WTC11 (cell line): Measurements from ENCODE around the gene FCRLB. TPM values are rescaled to one million over a fixed set of nuclear protein-coding genes. Genes with fewer than 3 reads are reported as not detected.

Source experiments
- ATAC-seq: fragments of 200-7000 bp; cut with Tn5 transposase; 2 replicates; pipeline ENCODE4 v1.10.0; 2021; ENCODE audit warnings: mild to moderate bottlenecking, moderate library complexity
- CTCF ChIA-PET: fragments of 300-600 bp; sonication (Branson Sonifier 250); formaldehyde crosslinking; loops from one replicate; lab custom pipeline; 2021; ENCODE audit warnings: antibody characterized with exemption; lab: Charles Lee
- POLR2A ChIA-PET: fragments of 350-600 bp; sonication (Branson Sonifier 250); formaldehyde crosslinking; loops from one replicate; lab custom pipeline; 2021; ENCODE audit warnings: antibody characterized with exemption; lab: Charles Lee
- DNase-seq: peaks from one replicate; pipeline ENCODE4 v3.0.0; 2021; ENCODE audit warnings: low spot score
- H3K27ac Mint-ChIP-seq: 2 replicates; pipeline ENCODE4 v1.8.0; 2021; ENCODE audit warnings: mixed read lengths
- H3K27me3 Mint-ChIP-seq: 2 replicates; pipeline ENCODE4 v1.8.0; 2021; ENCODE audit warnings: low read depth, mild to moderate bottlenecking, moderate library complexity, mixed read lengths
- H3K36me3 Mint-ChIP-seq: 2 replicates; pipeline ENCODE4 v1.8.0; 2021; ENCODE audit warnings: mixed read lengths
- H3K4me1 Mint-ChIP-seq: 2 replicates; pipeline ENCODE4 v1.8.0; 2022; ENCODE audit warnings: mixed read lengths
- H3K4me3 Mint-ChIP-seq: 2 replicates; pipeline ENCODE4 v1.8.0; 2021; ENCODE audit warnings: mild to moderate bottlenecking, moderate library complexity, mixed read lengths
- H3K9me3 Mint-ChIP-seq: 2 replicates; pipeline ENCODE4 v1.8.0; 2021; ENCODE audit warnings: mixed read lengths
- ATF1 ChIP-seq: sonication (generic); formaldehyde crosslinking; IDR thresholded peaks from 2 replicates; pipeline ENCODE4 v1.8.1; 2023; ENCODE audit warnings: mild to moderate bottlenecking, moderate library complexity, missing genetic modification reagents
- CREM ChIP-seq: sonication (generic); formaldehyde crosslinking; IDR thresholded peaks from 2 replicates; pipeline ENCODE4 v1.8.1; 2022; ENCODE audit warnings: mild to moderate bottlenecking, missing genetic modification reagents, moderate library complexity
- ELF4 ChIP-seq: sonication (generic); formaldehyde crosslinking; IDR thresholded peaks from 2 replicates; pipeline ENCODE4 v1.8.1; 2022; ENCODE audit warnings: low read depth, mild to moderate bottlenecking, moderate library complexity, missing genetic modification reagents
- EMX1 ChIP-seq: fragments of 250-450 bp; sonication (Bioruptor Pico); IDR thresholded peaks from 2 replicates; pipeline ENCODE4 v1.8.0; 2021; ENCODE audit warnings: mild to moderate bottlenecking
- ETV6 ChIP-seq: sonication (generic); formaldehyde crosslinking; IDR thresholded peaks from 2 replicates; pipeline ENCODE4 v1.8.1; 2022; ENCODE audit warnings: mild to moderate bottlenecking, missing genetic modification reagents
- FOXK1 ChIP-seq: sonication (generic); formaldehyde crosslinking; IDR thresholded peaks from 2 replicates; pipeline ENCODE4 v1.8.0; 2022; ENCODE audit warnings: mild to moderate bottlenecking, moderate library complexity, missing genetic modification reagents
- JAZF1 ChIP-seq: fragments of 250-450 bp; sonication (Bioruptor Pico); IDR thresholded peaks from 2 replicates; pipeline ENCODE4 v1.9.0; 2021; ENCODE audit warnings: moderate library complexity, mild to moderate bottlenecking, inconsistent platforms
- JUN ChIP-seq: sonication (generic); formaldehyde crosslinking; IDR thresholded peaks from 2 replicates; pipeline ENCODE4 v1.8.0; 2023; ENCODE audit warnings: mild to moderate bottlenecking, missing genetic modification reagents
- PRRX2 ChIP-seq: fragments of 250-450 bp; sonication (Bioruptor Pico); IDR thresholded peaks from 2 replicates; pipeline ENCODE4 v1.8.0; 2021; ENCODE audit warnings: mild to moderate bottlenecking
- TCF7 ChIP-seq: sonication (generic); formaldehyde crosslinking; IDR thresholded peaks from 2 replicates; pipeline ENCODE4 v1.8.0; 2022; ENCODE audit warnings: mild to moderate bottlenecking, low read depth, missing genetic modification reagents, moderate library complexity
- ZBTB21 ChIP-seq: sonication (generic); formaldehyde crosslinking; IDR thresholded peaks from 2 replicates; pipeline ENCODE4 v1.8.1; 2023; ENCODE audit warnings: mild to moderate bottlenecking, missing genetic modification reagents, borderline replicate concordance
- ZNF219 ChIP-seq: sonication (generic); formaldehyde crosslinking; IDR thresholded peaks from 2 replicates; pipeline ENCODE4 v1.8.0; 2023; ENCODE audit warnings: missing genetic modification reagents, mild to moderate bottlenecking, borderline replicate concordance
- ZNF232 ChIP-seq: sonication (generic); formaldehyde crosslinking; IDR thresholded peaks from 2 replicates; pipeline ENCODE4 v1.8.0; 2022; ENCODE audit warnings: mild to moderate bottlenecking, missing genetic modification reagents
- ZNF416 ChIP-seq: fragments of 250-450 bp; sonication (Bioruptor Pico); IDR thresholded peaks from 2 replicates; pipeline ENCODE4 v1.9.0; 2021; ENCODE audit warnings: mild to moderate bottlenecking, inconsistent platforms
- ZNF671 ChIP-seq: fragments of 250-450 bp; sonication (Bioruptor Pico); IDR thresholded peaks from 2 replicates; pipeline ENCODE4 v1.8.0; 2021; ENCODE audit warnings: mild to moderate bottlenecking
- total RNA-seq: library from RNA; stranded (reverse); gene quantifications from 3 replicates; pipeline ENCODE4 v1.2.3, GENCODE V29; 2021
- TF ChIP-seq, protein P1 (sequence below): sonication (generic); formaldehyde crosslinking; IDR thresholded peaks from 2 replicates; pipeline ENCODE4 v1.8.1; 2023; ENCODE audit warnings: mild to moderate bottlenecking, missing genetic modification reagents
- TF ChIP-seq, protein P2 (sequence below): fragments of 250-450 bp; sonication (Bioruptor Pico); IDR thresholded peaks from 2 replicates; pipeline ENCODE4 v1.9.0; 2021; ENCODE audit warnings: mild to moderate bottlenecking
- TF ChIP-seq, protein P3 (sequence below): sonication (generic); formaldehyde crosslinking; IDR thresholded peaks from 2 replicates; pipeline ENCODE4 v1.8.1; 2022; ENCODE audit warnings: low read depth, mild to moderate bottlenecking, moderate library complexity, missing genetic modification reagents, borderline replicate concordance
- TF ChIP-seq, protein P4 (sequence below): sonication (generic); formaldehyde crosslinking; IDR thresholded peaks from 2 replicates; pipeline ENCODE4 v1.8.0; 2022; ENCODE audit warnings: mild to moderate bottlenecking, missing genetic modification reagents
- TF ChIP-seq, protein P5 (sequence below): sonication (generic); formaldehyde crosslinking; IDR thresholded peaks from 2 replicates; pipeline ENCODE4 v1.8.1; 2023; ENCODE audit warnings: mild to moderate bottlenecking, missing genetic modification reagents, moderate library complexity
- TF ChIP-seq, protein P6 (sequence below): sonication (generic); formaldehyde crosslinking; IDR thresholded peaks from 2 replicates; pipeline ENCODE4 v1.8.1; 2023; ENCODE audit warnings: mild to moderate bottlenecking, moderate library complexity, missing genetic modification reagents
- TF ChIP-seq, protein P7 (sequence below): sonication (generic); formaldehyde crosslinking; IDR thresholded peaks from 2 replicates; pipeline ENCODE4 v1.8.0; 2022; ENCODE audit warnings: mild to moderate bottlenecking, missing genetic modification reagents
- TF ChIP-seq, protein P8 (sequence below): fragments of 250-450 bp; sonication (Bioruptor Pico); conservative IDR thresholded peaks from 2 replicates; pipeline ENCODE4 v1.9.0; 2021; ENCODE audit warnings: mild to moderate bottlenecking

The FCRLB gene
- total RNA-seq, 1 experiment from 2014 or later: 0.37 TPM

DNA sequence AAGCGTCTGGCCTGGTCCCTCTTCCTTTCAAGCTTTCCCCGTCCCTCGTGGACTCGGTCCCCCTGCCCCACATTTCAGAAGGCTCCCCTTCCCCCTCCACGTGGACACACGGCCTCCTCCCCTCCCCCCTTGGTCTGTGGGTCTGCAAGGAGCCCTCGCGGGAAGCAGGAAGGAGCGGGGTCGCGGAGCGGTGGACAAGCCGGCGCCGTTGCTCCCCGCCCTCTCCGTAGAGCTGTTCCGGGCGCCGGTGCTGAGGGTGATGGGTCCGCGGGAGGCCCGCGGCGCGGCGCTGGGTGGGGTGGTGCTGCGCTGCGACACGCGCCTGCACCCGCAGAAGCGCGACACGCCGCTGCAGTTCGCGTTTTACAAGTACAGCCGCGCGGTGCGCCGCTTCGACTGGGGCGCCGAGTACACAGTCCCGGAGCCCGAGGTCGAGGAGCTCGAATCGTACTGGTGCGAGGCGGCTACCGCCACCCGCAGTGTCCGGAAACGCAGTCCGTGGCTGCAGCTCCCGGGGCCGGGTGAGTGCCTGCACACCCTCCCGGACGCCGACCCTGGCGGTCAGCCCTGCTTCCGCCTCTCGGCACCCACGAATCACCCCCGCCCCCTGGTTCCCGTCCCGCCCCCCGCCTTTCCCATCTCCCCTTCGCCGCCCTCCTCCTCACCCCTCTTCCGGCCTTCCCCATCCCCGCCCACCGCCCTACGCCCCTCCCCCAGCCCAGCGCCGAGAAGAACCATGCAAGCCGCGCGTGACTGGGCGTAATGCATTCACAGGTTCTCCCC is 5.3 kb downstream of the FCRLB start:
- Mint-ChIP-seq H3K9me3 (no peaks in the 10 kb centered on the region), H3K27ac (no peak overlapping the region)
- TF ChIP-seq, protein P1, sequence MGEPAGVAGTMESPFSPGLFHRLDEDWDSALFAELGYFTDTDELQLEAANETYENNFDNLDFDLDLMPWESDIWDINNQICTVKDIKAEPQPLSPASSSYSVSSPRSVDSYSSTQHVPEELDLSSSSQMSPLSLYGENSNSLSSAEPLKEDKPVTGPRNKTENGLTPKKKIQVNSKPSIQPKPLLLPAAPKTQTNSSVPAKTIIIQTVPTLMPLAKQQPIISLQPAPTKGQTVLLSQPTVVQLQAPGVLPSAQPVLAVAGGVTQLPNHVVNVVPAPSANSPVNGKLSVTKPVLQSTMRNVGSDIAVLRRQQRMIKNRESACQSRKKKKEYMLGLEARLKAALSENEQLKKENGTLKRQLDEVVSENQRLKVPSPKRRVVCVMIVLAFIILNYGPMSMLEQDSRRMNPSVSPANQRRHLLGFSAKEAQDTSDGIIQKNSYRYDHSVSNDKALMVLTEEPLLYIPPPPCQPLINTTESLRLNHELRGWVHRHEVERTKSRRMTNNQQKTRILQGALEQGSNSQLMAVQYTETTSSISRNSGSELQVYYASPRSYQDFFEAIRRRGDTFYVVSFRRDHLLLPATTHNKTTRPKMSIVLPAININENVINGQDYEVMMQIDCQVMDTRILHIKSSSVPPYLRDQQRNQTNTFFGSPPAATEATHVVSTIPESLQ (CRISPR knock-in tag): no peak
- TF ChIP-seq ZBTB21 (CRISPR knock-in tag) (no peak), ATF1 (CRISPR knock-in tag) (peak; percentile 8; the same call in 1 of the 2 replicates), EMX1 (CRISPR knock-in tag) (no peak), JAZF1 (CRISPR knock-in tag) (no peak), ELF4 (no peak), ZNF219 (CRISPR knock-in tag) (0 out of 2 replicates have a peak, but pooled peaks have one; percentile 74), TCF7 (CRISPR knock-in tag) (0 out of 2 replicates have a peak, but pooled peaks have one; percentile 2), FOXK1 (CRISPR knock-in tag) (no peak), ZNF232 (CRISPR knock-in tag) (no peak), JUN (CRISPR knock-in tag) (no peak), CREM (0 out of 2 replicates have a peak, but pooled peaks have one; percentile 17), ZNF671 (CRISPR knock-in tag) (no peak), ZNF416 (CRISPR knock-in tag) (no peak), ETV6 (CRISPR knock-in tag) (peak; percentile 48; the same call in 1 of the 2 replicates), PRRX2 (CRISPR knock-in tag) (no peak)
- TF ChIP-seq, protein P2, sequence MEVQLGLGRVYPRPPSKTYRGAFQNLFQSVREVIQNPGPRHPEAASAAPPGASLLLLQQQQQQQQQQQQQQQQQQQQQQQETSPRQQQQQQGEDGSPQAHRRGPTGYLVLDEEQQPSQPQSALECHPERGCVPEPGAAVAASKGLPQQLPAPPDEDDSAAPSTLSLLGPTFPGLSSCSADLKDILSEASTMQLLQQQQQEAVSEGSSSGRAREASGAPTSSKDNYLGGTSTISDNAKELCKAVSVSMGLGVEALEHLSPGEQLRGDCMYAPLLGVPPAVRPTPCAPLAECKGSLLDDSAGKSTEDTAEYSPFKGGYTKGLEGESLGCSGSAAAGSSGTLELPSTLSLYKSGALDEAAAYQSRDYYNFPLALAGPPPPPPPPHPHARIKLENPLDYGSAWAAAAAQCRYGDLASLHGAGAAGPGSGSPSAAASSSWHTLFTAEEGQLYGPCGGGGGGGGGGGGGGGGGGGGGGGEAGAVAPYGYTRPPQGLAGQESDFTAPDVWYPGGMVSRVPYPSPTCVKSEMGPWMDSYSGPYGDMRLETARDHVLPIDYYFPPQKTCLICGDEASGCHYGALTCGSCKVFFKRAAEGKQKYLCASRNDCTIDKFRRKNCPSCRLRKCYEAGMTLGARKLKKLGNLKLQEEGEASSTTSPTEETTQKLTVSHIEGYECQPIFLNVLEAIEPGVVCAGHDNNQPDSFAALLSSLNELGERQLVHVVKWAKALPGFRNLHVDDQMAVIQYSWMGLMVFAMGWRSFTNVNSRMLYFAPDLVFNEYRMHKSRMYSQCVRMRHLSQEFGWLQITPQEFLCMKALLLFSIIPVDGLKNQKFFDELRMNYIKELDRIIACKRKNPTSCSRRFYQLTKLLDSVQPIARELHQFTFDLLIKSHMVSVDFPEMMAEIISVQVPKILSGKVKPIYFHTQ (CRISPR knock-in tag): no peak
- TF ChIP-seq, protein P3, sequence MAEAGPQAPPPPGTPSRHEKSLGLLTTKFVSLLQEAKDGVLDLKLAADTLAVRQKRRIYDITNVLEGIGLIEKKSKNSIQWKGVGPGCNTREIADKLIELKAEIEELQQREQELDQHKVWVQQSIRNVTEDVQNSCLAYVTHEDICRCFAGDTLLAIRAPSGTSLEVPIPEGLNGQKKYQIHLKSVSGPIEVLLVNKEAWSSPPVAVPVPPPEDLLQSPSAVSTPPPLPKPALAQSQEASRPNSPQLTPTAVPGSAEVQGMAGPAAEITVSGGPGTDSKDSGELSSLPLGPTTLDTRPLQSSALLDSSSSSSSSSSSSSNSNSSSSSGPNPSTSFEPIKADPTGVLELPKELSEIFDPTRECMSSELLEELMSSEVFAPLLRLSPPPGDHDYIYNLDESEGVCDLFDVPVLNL (CRISPR knock-in tag): no peak
- TF ChIP-seq, protein P4, sequence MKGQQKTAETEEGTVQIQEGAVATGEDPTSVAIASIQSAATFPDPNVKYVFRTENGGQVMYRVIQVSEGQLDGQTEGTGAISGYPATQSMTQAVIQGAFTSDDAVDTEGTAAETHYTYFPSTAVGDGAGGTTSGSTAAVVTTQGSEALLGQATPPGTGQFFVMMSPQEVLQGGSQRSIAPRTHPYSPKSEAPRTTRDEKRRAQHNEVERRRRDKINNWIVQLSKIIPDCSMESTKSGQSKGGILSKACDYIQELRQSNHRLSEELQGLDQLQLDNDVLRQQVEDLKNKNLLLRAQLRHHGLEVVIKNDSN (CRISPR knock-in tag): 0 out of 2 replicates have a peak, but pooled peaks have one; percentile 38
- TF ChIP-seq, protein P5, sequence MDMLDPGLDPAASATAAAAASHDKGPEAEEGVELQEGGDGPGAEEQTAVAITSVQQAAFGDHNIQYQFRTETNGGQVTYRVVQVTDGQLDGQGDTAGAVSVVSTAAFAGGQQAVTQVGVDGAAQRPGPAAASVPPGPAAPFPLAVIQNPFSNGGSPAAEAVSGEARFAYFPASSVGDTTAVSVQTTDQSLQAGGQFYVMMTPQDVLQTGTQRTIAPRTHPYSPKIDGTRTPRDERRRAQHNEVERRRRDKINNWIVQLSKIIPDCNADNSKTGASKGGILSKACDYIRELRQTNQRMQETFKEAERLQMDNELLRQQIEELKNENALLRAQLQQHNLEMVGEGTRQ: no peak
- TF ChIP-seq, protein P6, sequence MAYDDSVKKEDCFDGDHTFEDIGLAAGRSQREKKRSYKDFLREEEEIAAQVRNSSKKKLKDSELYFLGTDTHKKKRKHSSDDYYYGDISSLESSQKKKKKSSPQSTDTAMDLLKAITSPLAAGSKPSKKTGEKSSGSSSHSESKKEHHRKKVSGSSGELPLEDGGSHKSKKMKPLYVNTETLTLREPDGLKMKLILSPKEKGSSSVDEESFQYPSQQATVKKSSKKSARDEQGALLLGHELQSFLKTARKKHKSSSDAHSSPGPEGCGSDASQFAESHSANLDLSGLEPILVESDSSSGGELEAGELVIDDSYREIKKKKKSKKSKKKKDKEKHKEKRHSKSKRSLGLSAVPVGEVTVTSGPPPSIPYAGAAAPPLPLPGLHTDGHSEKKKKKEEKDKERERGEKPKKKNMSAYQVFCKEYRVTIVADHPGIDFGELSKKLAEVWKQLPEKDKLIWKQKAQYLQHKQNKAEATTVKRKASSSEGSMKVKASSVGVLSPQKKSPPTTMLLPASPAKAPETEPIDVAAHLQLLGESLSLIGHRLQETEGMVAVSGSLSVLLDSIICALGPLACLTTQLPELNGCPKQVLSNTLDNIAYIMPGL (CRISPR knock-in tag): peak; percentile 13; the same call in 1 of the 2 replicates
- TF ChIP-seq, protein P7, sequence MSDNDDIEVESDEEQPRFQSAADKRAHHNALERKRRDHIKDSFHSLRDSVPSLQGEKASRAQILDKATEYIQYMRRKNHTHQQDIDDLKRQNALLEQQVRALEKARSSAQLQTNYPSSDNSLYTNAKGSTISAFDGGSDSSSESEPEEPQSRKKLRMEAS (CRISPR knock-in tag): no peak; the same call in 1 of the 2 replicates
- TF ChIP-seq, protein P8, sequence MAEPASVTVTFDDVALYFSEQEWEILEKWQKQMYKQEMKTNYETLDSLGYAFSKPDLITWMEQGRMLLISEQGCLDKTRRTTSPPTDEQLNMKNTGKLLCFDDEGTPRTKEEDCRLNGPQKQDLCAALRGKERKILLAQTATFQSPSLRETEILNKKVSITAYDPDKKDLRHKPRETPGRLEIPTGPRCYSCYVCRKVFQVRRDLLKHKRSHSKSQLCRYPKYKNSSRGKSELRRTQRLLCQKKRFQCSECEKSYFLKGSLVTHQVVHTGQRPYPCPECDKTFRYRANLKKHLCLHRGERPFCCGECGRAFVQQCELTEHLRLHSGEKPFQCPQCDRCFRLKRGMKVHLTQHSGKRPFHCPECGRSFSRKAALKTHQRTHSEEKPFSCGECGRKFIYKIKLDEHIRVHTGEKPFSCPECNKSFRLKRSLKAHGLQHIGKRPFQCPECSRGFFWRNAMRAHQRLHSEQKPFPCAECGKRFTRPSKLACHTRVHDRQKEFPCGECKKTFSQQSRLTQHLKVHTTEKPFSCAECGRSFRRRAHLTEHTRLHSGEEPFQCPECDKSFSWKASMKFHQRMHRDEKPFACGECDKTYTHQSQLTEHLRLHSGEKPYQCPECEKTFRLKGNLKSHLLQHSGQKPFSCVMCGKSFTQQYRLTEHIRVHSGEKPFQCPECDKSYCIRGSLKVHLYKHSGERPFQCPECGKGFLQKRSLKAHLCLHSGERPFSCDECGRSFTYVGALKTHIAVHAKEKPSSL (CRISPR knock-in tag): no peak

More for the DNA sequence above, 5.3 kb downstream of the FCRLB start:
- ChIA-PET POLR2A (interaction anchor here (0.7 to 2.6 kb wide), 2 partner anchors 23 to 1230 kb away, joined by 3 to 10 read pairs; partner anchors contain the start of gene DUSP12), CTCF (interaction anchor here (0.6 to 2.4 kb wide), 13 partner anchors 9 to 337 kb away, joined by 3 to 23 read pairs (median 4); partner anchors contain the start of gene DUSP12)
- H3K36me3 Mint-ChIP-seq: no peaks in the 10 kb centered on the region
- peak overlapping the region; percentile 90 for H3K4me3 Mint-ChIP-seq
- peaks cover 33% of the 10 kb centered on the region for H3K4me1 Mint-ChIP-seq
- peaks cover 68% of the 10 kb centered on the region for H3K27me3 Mint-ChIP-seq
- peak; percentile 81 for DNase-seq
- peak; percentile 78 for ATAC-seq
